PC-9 (cell line): Measurements from ENCODE around the gene FCN1. TPM values are rescaled to one million over a fixed set of nuclear protein-coding genes. Genes with fewer than 3 reads are reported as not detected.

Experiments used
- BruUV-seq: library from RNA; stranded (reverse); fragments of 400-500 nt; replicated peaks from 2 replicates; lab custom pipeline; 2021; lab: Mats Ljungman, UMichigan
- CTCF ChIA-PET: fragments of 300-600 bp; sonication (Branson Sonifier 250); formaldehyde crosslinking; loops from one replicate; lab custom pipeline; 2022; ENCODE audit warnings: antibody characterized with exemption; lab: Charles Lee
- POLR2A ChIA-PET: fragments of 300-600 bp; sonication (Branson Sonifier 250); formaldehyde crosslinking; loops from one replicate; lab custom pipeline; 2022; ENCODE audit warnings: antibody characterized with exemption; ENCODE audit not compliant: unreplicated experiment; lab: Charles Lee
- DNase-seq, 2 experiments: peaks; one replicate each; pipeline versions ENCODE4 v3.0.0 to v3.0.0-alpha.2; 2015 to 2022; ENCODE audit warnings: mixed read lengths in 1 of 2
- H2AFZ ChIP-seq: fragments of 200-600 bp; sonication (generic); 2 replicates; pipeline ENCODE4 v1.8.1; 2017; ENCODE audit warnings: antibody characterized with exemption
- H3F3A ChIP-seq: fragments of 200-600 bp; sonication (generic); 2 replicates; pipeline ENCODE4 v1.8.1; 2017; ENCODE audit warnings: antibody characterized with exemption, mild to moderate bottlenecking, low read depth; ENCODE audit not compliant: insufficient read depth
- H3K27ac ChIP-seq: fragments of 200-600 bp; sonication (generic); 2 replicates; pipeline ENCODE4 v1.6.1; 2016; ENCODE audit warnings: mixed run types
- H3K27me3 ChIP-seq: fragments of 200-600 bp; sonication (generic); 2 replicates; pipeline ENCODE4 v1.6.1; 2016; ENCODE audit warnings: low read depth, mixed run types; ENCODE audit not compliant: insufficient read depth
- H3K36me3 ChIP-seq: fragments of 200-600 bp; sonication (generic); 2 replicates; pipeline ENCODE4 v1.6.1; 2016; ENCODE audit warnings: low read depth, mixed run types
- H3K4me1 ChIP-seq: fragments of 200-600 bp; sonication (generic); replicated peaks from 2 replicates; pipeline ENCODE4 v1.6.1; 2016; ENCODE audit warnings: mixed run types; ENCODE audit not compliant: insufficient read depth
- H3K4me2 ChIP-seq: fragments of 200-600 bp; sonication (generic); 2 replicates; pipeline ENCODE4 v1.6.1; 2017; ENCODE audit warnings: mixed run types
- H3K4me3 ChIP-seq: fragments of 200-600 bp; sonication (generic); 2 replicates; pipeline ENCODE4 v1.6.1; 2016; ENCODE audit warnings: mixed run types
- H3K79me2 ChIP-seq: fragments of 200-600 bp; sonication (generic); 2 replicates; pipeline ENCODE4 v1.6.1; 2017; ENCODE audit warnings: low read depth, mixed run types
- H3K9me2 ChIP-seq: fragments of 200-600 bp; sonication (generic); 2 replicates; pipeline ENCODE4 v1.8.1; 2017; ENCODE audit warnings: mild to moderate bottlenecking; ENCODE audit not compliant: insufficient read depth
- H3K9me3 ChIP-seq: fragments of 200-600 bp; sonication (generic); 2 replicates; pipeline ENCODE4 v1.8.1; 2016; ENCODE audit warnings: low read depth; ENCODE audit not compliant: insufficient read depth
- H4K20me1 ChIP-seq: fragments of 200-600 bp; sonication (generic); 2 replicates; pipeline ENCODE4 v1.8.1; 2017; ENCODE audit not compliant: insufficient read depth
- CTCF ChIP-seq: fragments of 200-600 bp; sonication (generic); conservative IDR thresholded peaks from 2 replicates; pipeline ENCODE4 v1.6.1; 2017; ENCODE audit warnings: mixed run types, antibody characterized with exemption, mild to moderate bottlenecking, moderate library complexity
- EZH2 ChIP-seq: fragments of 200-600 bp; sonication (generic); IDR thresholded peaks from 2 replicates; pipeline ENCODE4 v1.8.0; 2017; ENCODE audit warnings: antibody characterized with exemption, low read depth
- intact Hi-C: fragments of 100-400 bp; cut with micrococcal nuclease; formaldehyde crosslinking; loops from one replicate; pipeline ENCODE4 v1.10.0; 2022; ENCODE audit not compliant: unreplicated experiment
- total RNA-seq: library from RNA; stranded (reverse); gene quantifications from 2 replicates; pipeline ENCODE4 v1.2.3, GENCODE V29; 2021

FCN1 gene
- total RNA-seq, 1 experiment from 2014 or later, result not detected

GRCh38 chr9:134939080-134939733 lies 21.5 kb upstream of the FCN1 start:
- CTCF ChIA-PET, result no interaction called here
- BruUV-seq, result no TSS peak

GRCh38 chr9:134938346-134939079 lies 20.8 kb upstream of the FCN1 start:
- peaks cover 6% of the 10 kb centered on the region; the same call in 1 of the 2 replicates for H4K20me1 ChIP-seq
- H3K4me1 ChIP-seq, result no peaks in the 10 kb centered on the region
- no TSS peak for BruUV-seq
- H3K9me3 ChIP-seq, result no peaks in the 10 kb centered on the region
- H3F3A ChIP-seq, result no peaks in the 10 kb centered on the region
- ChIA-PET CTCF (no interaction called here), POLR2A (no interaction called here)
- no peak overlapping the region for H3K4me3 ChIP-seq
- peaks cover 100% of the 10 kb centered on the region for H3K27me3 ChIP-seq
- H3K27ac ChIP-seq, result no peak overlapping the region
- intact Hi-C loops, result no loop called here
- no peaks in the 10 kb centered on the region for H3K9me2 ChIP-seq
- no peak for DNase-seq
- TF ChIP-seq CTCF (no peak), EZH2 (no peak)
- H2AFZ ChIP-seq, result no peak overlapping the region
- H3K36me3 ChIP-seq, result no peaks in the 10 kb centered on the region
- H3K4me2 ChIP-seq, result no peak overlapping the region
- H3K79me2 ChIP-seq, result no peaks in the 10 kb centered on the region

More at GRCh38 chr9:134939080-134939733, 21.5 kb upstream of the FCN1 start:
- H3K4me1 ChIP-seq, result no peaks in the 10 kb centered on the region
- no peak overlapping the region for H3K4me2 ChIP-seq
- DNase-seq, result no peak
- no peak overlapping the region for H2AFZ ChIP-seq
- no peak overlapping the region for H3K4me3 ChIP-seq
- H3K79me2 ChIP-seq, result no peaks in the 10 kb centered on the region
- no peaks in the 10 kb centered on the region for H3K9me3 ChIP-seq
- H3F3A ChIP-seq, result no peaks in the 10 kb centered on the region
- no peaks in the 10 kb centered on the region for H3K36me3 ChIP-seq
- no peaks in the 10 kb centered on the region for H3K9me2 ChIP-seq
- peaks cover 100% of the 10 kb centered on the region for H3K27me3 ChIP-seq
- TF ChIP-seq CTCF (no peak), EZH2 (no peak)
- H3K27ac ChIP-seq, result no peak overlapping the region
- intact Hi-C loops, result no loop called here
- H4K20me1 ChIP-seq, result peaks cover 6% of the 10 kb centered on the region; the same call in 1 of the 2 replicates
- POLR2A ChIA-PET, result no interaction called here

- H3K9me2 ChIP-seq, result no peaks in the 10 kb centered on the region
- peaks cover 100% of the 10 kb centered on the region for H3K27me3 ChIP-seq
- H3K4me1 ChIP-seq, result no peaks in the 10 kb centered on the region
- no peak for DNase-seq
- CTCF ChIA-PET, result no interaction called here
- POLR2A ChIA-PET, result no interaction called here
- H2AFZ ChIP-seq, result no peak overlapping the region
- no peaks in the 10 kb centered on the region for H4K20me1 ChIP-seq
- H3K27ac ChIP-seq, result no peak overlapping the region
- TF ChIP-seq EZH2, result no peak
- TF ChIP-seq CTCF, result no peak
- no TSS peak for BruUV-seq
- H3K4me2 ChIP-seq, result no peak overlapping the region
- H3K36me3 ChIP-seq, result no peaks in the 10 kb centered on the region
- intact Hi-C loops, result no loop called here
- no peaks in the 10 kb centered on the region for H3F3A ChIP-seq
- no peaks in the 10 kb centered on the region for H3K79me2 ChIP-seq
- H3K4me3 ChIP-seq, result no peak overlapping the region
- no peaks in the 10 kb centered on the region for H3K9me3 ChIP-seq
Measured at GRCh38 chr9:134937566-134938345, 20.0 kb upstream of the FCN1 start.
